HG03280 (cell line): Measurements from ENCODE around the gene TBX19.
"Not testable (repeated sequence)": the region's sequence is repeated elsewhere in the genome, so short reads cannot be mapped to it uniquely, and the experiment has no call there.

Experiments used
- ATAC-seq: cut with Tn5 transposase; IDR thresholded peaks from one replicate; pipeline ENCODE4 v1.9.1; 2021; ENCODE audit warnings: mild to moderate bottlenecking, moderate library complexity; ENCODE audit not compliant: unreplicated experiment

The TBX19 gene

DNA sequence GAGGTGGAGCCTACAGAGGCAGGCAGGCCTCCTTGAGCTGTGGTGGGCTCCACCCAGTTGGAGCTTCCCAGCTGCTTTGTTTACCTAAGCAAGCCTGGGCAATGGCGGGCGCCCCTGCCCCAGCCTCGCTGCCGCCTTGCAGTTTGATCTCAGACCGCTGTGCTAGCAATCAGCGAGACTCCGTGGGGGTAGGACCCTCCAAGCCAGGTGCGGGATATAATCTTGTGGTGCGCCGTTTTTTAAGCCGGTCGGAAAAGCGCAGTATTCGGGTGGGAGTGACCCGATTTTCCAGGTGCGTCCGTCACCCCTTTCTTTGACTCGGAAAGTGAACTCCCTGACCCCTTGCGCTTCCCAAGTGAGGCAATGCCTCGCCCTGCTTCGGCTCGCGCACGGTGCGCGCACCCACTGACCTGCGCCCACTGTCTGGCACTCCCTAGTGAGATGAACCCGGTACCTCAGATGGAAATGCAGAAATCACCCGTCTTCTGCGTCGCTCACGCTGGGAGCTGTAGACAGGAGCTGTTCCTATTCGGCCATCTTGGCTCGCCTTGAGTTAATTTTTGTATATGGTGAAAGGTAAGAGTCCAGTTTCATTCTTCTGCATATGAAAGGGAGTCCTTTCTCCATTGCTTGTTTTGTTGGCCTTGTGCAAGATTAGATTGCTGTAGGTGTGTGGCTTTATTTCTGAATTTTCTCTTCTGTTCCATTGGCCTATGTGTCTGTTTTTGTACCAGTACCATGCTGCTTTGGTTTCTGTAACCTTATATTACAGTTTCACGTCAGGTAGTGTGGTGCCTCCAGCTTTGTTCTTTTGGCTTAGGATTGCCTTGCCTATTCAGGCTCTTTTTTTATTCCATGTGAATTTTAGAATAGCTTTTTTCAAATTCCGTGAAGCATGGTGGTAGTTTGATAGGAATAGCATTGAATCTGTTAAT lies 73.9 kb downstream of the TBX19 start:
- ATAC-seq, result not testable (repeated sequence)

- no peak for ATAC-seq
Observed at GRCh38 chr1:168360151-168361021, 79.7 kb downstream of the TBX19 start.

DNA sequence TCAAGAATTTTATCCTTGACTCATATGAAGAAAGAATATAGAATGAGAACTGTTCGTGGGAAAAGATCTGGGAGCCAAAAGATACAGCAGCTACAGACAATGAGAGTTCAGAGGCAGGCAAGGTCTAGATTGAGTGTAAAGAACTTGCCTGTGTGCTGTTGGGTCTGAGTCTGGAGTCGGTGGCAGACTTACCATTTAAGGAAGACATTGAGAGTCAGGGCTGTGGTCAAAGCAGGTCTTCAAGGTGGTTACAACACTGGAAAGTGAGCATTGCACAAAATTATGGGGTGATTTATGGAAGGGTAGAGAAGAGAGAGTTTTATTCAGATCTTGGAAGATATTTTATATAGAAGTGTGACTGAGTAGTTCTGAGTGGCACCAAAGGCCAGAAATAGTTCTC lies 80.6 kb downstream of the TBX19 start:
- ATAC-seq, result no peak

DNA sequence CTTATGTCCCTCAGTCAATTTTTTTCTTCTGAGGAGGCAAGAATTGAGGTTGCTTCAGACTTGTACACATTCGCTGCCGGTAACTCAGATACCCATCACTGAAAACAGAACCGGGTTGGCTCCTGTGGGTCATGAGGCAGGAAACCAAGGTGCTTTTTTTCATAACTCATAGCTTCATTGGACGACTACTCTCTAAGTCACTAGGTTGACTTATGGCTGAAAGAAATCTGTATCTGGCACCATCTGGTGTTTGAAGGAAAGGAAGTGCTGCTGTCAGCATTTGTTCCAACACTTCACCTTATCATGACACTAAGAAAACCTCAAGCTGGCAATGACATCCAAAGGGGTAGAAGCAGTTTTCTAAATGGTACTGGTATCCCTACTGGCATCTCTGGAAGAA lies 82.3 kb downstream of the TBX19 start:
- no peak for ATAC-seq
